Activated T-cell treated with anti-CD3 and anti-CD28 coated beads, Interleukin-2, amount 50 U/mL, for 4 hours (primary cell): Measurements from ENCODE around the gene YY1. TPM values are rescaled to one million over a fixed set of nuclear protein-coding genes. Genes with fewer than 3 reads are reported as not detected.
"Not testable (repeated sequence)": the region's sequence is repeated elsewhere in the genome, so short reads cannot be mapped to it uniquely, and the experiment has no call there.

ENCODE experiments used
- ATAC-seq, 2 donors: fragments of 200-7000 bp; cut with Tn5 transposase; one replicate each; pipeline ENCODE4 v1.10.0; 2021
- DNase-seq: peaks from one replicate; pipeline ENCODE4 v3.0.0-alpha.2; 2020
- H3K27me3 Mint-ChIP-seq: one replicate; pipeline ENCODE4 v1.8.0; 2021; ENCODE audit warnings: low read depth, mixed read lengths
- H3K36me3 Mint-ChIP-seq: one replicate; pipeline ENCODE4 v1.8.0; 2022; ENCODE audit warnings: mixed read lengths; ENCODE audit not compliant: insufficient read depth
- H3K4me1 Mint-ChIP-seq: one replicate; pipeline ENCODE4 v1.8.0; 2021; ENCODE audit warnings: low read depth, mixed read lengths
- H3K4me3 Mint-ChIP-seq: one replicate; pipeline ENCODE4 v1.8.0; 2021; ENCODE audit warnings: mild to moderate bottlenecking, moderate library complexity, mixed read lengths
- H3K9me3 Mint-ChIP-seq: one replicate; pipeline ENCODE4 v1.8.0; 2021; ENCODE audit warnings: mixed read lengths
- total RNA-seq, 3 donors: library from RNA; stranded (reverse); gene quantifications; one replicate each; pipeline ENCODE4 v1.2.1, GENCODE V29; 2021

Gene YY1
- total RNA-seq, 3 donors from 2014 or later, result 81.3 to 90.1 (median 88.3) TPM

GRCh38 chr14:100289916-100290606 is 51.1 kb downstream of the YY1 start:
- no peak for ATAC-seq
- Mint-ChIP-seq H3K27me3 (no peaks in the 10 kb centered on the region), H3K4me1 (peaks cover 3% of the 10 kb centered on the region), H3K4me3 (no peak overlapping the region), H3K9me3 (no peaks in the 10 kb centered on the region), H3K36me3 (no peaks in the 10 kb centered on the region)
- DNase-seq, result no peak

- Mint-ChIP-seq H3K27me3 (no peaks in the 10 kb centered on the region), H3K4me1 (peaks cover 3% of the 10 kb centered on the region), H3K36me3 (no peaks in the 10 kb centered on the region), H3K9me3 (no peaks in the 10 kb centered on the region), H3K4me3 (no peak overlapping the region)
- DNase-seq (no peak), ATAC-seq (no peak)
Measured at GRCh38 chr14:100290607-100291304, 51.8 kb downstream of the YY1 start.

DNA sequence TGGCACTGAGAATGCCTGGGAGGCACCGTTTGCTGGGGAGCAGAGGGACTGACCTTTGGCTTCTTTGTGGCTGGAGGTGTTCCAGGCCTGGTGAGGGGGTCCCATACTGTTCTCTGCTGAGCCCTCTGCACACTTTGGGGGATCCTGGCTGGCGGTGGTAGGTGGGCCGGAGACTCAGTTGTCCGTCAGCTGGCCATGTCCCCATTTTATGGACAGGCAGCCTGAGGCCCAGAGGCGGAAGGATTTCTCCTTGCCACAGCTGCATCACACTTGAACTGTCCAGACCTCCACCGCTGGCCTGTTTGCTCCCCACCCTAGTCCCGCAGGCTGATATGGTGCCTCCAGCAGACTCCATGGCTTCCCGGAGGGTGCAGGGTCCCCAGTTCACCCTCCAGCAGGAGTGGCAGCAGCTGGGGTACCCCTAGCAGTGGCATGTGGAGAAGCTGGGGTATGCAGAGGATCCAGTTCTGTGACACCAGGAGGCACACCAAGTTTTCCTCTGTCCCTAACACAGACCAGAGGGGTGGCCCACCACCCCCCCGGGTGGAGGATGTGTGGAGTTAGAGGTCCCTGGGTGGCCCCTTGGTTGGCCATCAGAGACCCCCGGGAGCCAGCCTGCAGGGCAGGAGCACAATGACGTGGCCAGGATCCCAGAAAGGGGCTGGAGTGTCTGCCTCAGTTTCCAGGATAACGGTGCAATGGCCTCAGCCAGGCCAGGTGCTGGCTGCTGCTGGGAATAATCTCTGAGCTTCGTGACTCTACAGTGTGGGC is 52.5 kb downstream of the YY1 start:
- DNase-seq, result no peak
- Mint-ChIP-seq H3K27me3 (no peaks in the 10 kb centered on the region), H3K36me3 (no peaks in the 10 kb centered on the region), H3K4me1 (peaks cover 2% of the 10 kb centered on the region), H3K4me3 (no peak overlapping the region), H3K9me3 (no peaks in the 10 kb centered on the region)
- no peak for ATAC-seq

DNA sequence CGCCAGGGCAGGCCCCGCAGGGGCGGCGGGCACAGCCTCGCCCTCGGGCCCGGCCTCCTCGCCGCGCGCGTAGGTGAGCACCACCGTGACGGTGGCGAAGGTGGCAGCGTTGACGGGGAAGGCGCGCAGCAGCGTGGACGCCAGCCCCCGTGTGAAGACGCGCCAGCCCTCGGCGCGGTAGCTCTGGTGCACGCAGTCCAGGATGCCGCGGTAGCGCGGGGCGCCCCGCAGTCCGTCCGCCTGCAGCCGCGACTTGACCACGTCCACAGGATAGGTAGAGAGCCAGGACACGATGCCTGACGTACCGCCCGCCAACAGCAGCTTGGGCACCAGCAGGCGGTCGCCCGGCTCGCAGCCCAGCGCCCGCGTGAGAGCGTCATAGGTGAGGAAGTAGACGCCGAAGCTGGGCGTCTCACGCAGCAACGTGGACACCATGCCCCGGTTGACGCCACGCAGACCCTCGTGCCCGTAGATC is 53.4 kb downstream of the YY1 start:
- Mint-ChIP-seq H3K4me1 (peaks cover 2% of the 10 kb centered on the region), H3K27me3 (no peaks in the 10 kb centered on the region), H3K36me3 (no peaks in the 10 kb centered on the region), H3K9me3 (no peaks in the 10 kb centered on the region), H3K4me3 (no peak overlapping the region)
- DNase-seq, result no peak
- ATAC-seq, result no peak

DNA sequence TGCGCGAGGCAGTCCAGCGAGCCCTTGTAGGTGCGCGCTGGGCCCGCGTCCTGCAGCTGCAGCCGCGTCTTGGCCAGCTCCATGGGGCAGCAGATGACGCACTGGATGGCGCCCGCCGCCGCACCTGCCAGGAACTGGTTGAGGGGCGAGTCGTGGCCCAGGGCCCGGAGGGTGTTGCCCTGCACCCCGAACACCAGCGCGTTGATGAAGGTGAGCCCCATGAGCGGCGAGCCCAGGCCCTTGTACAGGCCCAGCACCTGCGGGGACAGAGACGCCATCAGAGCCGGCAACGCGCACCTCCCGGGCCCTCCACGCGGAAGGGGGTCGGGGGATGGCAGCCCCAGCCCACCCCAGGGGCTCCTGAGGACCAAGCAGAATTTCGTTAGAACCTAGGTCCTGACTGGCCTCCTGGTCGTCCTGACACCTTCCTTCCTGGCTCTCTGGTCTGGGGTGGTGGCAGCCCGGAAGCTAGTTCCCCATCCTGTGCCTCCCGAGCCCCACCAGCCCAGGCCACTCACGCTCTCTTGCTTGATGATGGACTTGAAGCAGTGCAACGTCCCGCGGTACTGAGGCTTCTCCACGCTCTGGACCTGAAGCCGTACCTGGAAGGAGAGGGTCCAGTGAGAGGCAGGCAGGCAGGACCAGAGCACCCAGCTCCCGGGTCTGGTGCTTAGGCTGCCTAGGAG is 54.0 kb downstream of the YY1 start:
- Mint-ChIP-seq H3K36me3 (no peaks in the 10 kb centered on the region), H3K27me3 (no peaks in the 10 kb centered on the region), H3K4me1 (peaks cover 2% of the 10 kb centered on the region), H3K4me3 (no peak overlapping the region), H3K9me3 (no peaks in the 10 kb centered on the region)
- ATAC-seq, result no peak
- DNase-seq, result no peak

GRCh38 chr14:100293497-100294212 is 54.7 kb downstream of the YY1 start:
- Mint-ChIP-seq H3K9me3 (no peaks in the 10 kb centered on the region), H3K36me3 (no peaks in the 10 kb centered on the region), H3K27me3 (no peaks in the 10 kb centered on the region), H3K4me1 (peaks cover 2% of the 10 kb centered on the region), H3K4me3 (no peak overlapping the region)
- DNase-seq, result no peak
- ATAC-seq, result no peak

DNA sequence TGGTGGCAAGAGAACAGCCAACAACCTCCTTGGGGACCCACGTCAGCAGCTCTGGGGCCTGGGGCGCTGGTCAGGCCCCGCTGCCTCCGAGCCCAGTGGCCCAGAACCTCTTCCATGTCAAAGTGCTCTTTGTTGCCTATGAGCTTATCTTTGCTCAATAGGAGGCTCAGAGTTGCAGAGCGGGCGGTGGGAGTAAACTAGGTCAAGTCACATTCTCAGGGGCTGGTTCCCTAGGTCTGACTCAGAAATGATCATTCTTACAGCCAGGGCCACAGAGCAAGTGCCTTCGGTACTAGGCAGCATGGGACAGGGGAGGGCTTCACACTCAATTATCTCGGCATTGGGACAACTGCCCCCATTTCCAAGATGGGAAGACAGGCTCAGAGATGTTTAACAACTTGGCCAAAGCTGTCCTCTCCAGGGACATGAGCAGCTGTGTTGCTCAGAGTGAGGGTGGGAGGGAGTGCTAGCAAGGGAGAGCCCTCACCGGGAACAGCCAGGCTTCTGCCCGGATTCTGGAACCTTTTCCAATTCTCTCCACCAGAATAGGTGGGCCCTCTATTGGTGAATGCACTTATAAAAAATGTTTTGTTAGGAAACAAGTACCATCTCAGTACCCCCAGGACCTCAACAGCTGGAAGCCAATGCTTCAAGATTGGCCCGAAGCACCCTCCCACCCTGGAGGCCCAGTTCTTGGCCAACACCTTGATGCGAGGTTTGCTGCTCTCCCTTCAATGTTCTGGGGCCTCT is 55.4 kb downstream of the YY1 start:
- peaks cover 2% of the 10 kb centered on the region for H3K4me1 Mint-ChIP-seq
- H3K36me3 Mint-ChIP-seq, result no peaks in the 10 kb centered on the region
- no peak overlapping the region for H3K4me3 Mint-ChIP-seq
- DNase-seq, result no peak
- H3K9me3 Mint-ChIP-seq, result no peaks in the 10 kb centered on the region
- no peaks in the 10 kb centered on the region for H3K27me3 Mint-ChIP-seq
- ATAC-seq, result no peak

- Mint-ChIP-seq H3K27me3 (no peaks in the 10 kb centered on the region), H3K36me3 (no peaks in the 10 kb centered on the region), H3K9me3 (no peaks in the 10 kb centered on the region), H3K4me3 (no peak overlapping the region), H3K4me1 (peaks cover 2% of the 10 kb centered on the region)
- no peak for DNase-seq
- no peak for ATAC-seq
Measured at GRCh38 chr14:100294963-100295330, 56.0 kb downstream of the YY1 start.

DNA sequence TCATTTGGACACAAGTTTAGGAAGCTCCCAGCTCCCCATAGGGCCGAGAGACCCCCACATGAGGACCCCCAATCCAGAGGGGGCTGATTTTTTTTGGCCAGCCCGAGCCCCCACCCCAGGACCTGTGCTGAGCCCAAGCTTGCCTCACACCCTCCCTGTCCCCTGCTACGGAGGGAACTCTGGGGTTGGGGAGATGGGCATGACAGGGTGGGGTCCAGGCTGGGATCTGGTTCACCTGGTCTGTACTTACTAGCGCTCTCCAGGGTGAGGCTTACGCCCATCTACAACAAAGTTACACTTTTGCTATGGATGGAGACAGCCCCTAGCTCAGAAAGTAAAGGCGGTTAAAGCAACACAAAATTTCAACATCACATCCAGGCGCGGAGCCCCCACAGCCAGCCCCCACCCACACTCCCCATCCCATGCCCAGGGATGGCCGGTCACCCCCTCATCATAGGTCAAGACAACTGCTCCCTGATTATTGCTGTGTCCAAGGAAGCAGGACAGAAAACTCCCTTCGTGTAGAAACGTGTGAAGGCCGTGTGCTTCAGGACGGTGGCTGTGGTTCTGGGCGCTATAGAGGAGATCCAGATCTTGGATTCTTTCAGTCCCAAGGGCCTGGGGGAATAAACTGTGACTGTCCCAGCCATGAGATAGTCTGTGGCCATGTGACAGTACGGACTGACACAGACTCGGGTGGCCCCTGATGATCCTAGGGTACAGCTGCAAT is 56.6 kb downstream of the YY1 start:
- Mint-ChIP-seq H3K4me3 (no peak overlapping the region), H3K9me3 (no peaks in the 10 kb centered on the region), H3K4me1 (peaks cover 2% of the 10 kb centered on the region), H3K36me3 (no peaks in the 10 kb centered on the region), H3K27me3 (no peaks in the 10 kb centered on the region)
- DNase-seq (no peak), ATAC-seq (no peak)

DNA sequence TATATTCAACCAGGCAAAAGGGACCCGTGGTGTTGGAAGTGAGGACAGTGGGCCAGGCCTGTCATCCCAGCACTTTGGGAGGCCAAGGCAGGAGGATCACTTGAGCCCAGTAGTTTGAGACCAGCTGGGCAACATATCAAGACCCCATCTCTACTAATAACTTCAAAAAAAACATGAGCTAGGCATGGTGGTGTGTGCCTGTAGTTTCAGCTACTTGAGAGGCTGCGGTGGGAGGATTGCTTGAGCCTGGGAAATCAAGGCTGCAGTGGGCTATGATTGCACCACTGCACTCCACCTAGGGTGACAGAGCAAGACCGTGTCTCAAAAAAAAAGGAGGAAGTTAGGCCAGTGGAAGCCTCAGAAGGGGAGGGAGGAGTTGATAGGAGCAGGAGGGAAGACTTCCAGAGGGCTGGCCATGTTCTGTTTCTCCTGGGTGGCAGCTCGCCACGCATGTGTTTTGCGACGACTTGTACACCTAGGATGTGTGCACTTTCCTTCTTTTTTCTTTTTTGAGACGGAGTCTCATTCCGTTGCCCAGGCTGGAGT is 57.2 kb downstream of the YY1 start:
- Mint-ChIP-seq H3K9me3 (no peaks in the 10 kb centered on the region), H3K4me3 (no peak overlapping the region), H3K36me3 (no peaks in the 10 kb centered on the region), H3K4me1 (peaks cover 2% of the 10 kb centered on the region), H3K27me3 (no peaks in the 10 kb centered on the region)
- ATAC-seq (no peak), DNase-seq (no peak)

GRCh38 chr14:100296729-100297128 is 57.8 kb downstream of the YY1 start:
- H3K9me3 Mint-ChIP-seq, H3K36me3 Mint-ChIP-seq, H3K4me1 Mint-ChIP-seq, ATAC-seq, H3K4me3 Mint-ChIP-seq, H3K27me3 Mint-ChIP-seq, DNase-seq: not testable (repeated sequence)

DNA sequence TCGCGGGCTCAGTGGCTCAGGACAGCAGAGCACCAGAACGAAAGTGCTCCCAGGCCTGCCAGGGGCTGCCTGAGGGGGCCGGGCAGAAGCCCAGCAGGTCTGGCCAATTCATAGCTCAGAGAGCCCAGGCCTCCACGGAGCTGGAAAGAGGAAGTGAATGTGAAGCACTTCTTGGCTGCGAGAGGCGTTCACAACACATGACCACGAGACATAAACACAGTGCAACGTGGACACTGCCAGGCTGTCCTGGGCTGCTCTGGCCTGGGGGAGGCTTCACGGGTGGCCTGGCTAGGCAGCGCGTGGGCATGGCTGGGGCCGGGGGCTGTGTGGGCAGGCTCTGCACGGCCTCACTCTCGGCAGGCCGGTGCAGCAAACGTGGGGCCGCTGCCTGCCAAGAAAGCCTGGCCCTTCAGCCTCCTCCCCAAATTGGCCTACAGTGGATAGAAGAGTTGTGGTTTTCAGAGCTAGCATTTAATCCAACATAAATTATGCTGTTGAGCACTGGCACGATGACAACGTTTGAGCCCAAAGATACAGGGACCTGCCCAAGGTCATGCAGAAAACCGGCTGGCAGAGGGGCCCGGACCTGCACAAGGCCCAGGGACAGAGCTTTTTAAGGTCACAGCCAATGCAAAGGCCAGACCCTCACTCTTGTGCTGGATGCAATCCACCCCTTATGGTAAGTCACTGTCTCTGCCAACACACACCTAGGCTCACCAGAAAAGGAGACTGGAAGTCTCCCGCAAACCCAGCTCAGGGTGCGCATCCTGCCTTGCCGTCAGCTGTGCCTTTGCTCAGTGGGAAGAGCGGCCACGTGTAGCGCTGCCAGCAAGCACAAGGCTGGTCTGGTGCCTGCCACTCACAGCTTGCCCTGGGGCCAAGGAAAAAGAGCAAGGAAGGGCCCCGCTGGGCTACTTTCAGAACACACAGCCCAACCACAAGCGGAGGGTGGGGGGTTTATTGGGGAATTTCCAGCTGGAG is 58.7 kb downstream of the YY1 start:
- H3K4me1 Mint-ChIP-seq, result peaks cover 2% of the 10 kb centered on the region
- H3K27me3 Mint-ChIP-seq, result no peaks in the 10 kb centered on the region
- no peak for DNase-seq
- ATAC-seq, result no peak
- H3K36me3 Mint-ChIP-seq, result no peaks in the 10 kb centered on the region
- H3K4me3 Mint-ChIP-seq, result no peak overlapping the region
- H3K9me3 Mint-ChIP-seq, result no peaks in the 10 kb centered on the region
